ENCODE measurements around the gene TALDO1. TPM values are rescaled to one million over a fixed set of nuclear protein-coding genes. Genes with fewer than 3 reads are reported as not detected.

Gene TALDO1
- total RNA-seq, 1 donor from 2014 or later = 196 TPM

DNA sequence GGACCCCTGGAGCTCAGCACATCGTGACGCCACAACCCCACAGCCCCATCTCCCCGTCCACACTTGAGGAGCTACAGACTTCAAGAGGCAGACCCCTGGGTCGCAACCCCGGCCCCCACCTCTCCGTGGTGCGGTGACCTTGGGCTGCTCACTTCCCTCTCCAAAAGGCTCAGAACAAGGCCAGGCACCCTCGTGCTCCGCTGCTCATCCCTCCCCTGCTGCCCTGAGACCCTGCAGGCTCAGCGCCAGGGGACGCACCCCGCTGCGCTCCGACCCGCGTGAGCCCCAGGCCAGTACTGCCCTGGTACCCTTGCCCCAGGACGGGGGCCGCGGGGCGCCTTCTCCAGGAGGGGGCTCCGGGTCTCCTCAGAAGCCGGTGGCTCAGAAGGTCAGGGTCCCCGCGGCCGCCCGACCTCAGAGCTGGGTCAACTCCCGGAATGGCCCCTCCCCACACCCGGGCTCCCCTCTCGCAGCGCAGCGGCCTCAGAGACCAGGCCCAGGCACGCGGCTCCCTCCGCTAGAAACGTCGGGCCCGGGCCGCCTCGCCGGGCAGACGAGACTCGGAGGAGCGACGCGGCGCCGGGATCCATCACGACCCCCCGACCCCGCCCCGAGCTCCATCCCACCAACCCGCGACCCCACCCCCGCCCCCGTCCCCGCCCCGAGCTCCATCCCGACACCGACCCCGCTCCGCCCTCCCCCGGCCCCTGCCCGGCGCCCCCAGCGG, 29.5 kb downstream of the TALDO1 start:
- Histone ChIP-seq H3K27ac (peak overlapping the region; percentile 84), H3K27me3 (no peaks in the 10 kb centered on the region), H3K4me3 (peak overlapping the region; percentile 81), H3K36me3 (peaks cover 14% of the 10 kb centered on the region), H3K4me1 (peaks cover 23% of the 10 kb centered on the region), H3K9me3 (no peaks in the 10 kb centered on the region)
- intact Hi-C loops (cut with DNase I) = no loop called here
- DNase-seq = peak; percentile 74
- peak; percentile 40 for ATAC-seq
- TF ChIP-seq, protein P1, sequence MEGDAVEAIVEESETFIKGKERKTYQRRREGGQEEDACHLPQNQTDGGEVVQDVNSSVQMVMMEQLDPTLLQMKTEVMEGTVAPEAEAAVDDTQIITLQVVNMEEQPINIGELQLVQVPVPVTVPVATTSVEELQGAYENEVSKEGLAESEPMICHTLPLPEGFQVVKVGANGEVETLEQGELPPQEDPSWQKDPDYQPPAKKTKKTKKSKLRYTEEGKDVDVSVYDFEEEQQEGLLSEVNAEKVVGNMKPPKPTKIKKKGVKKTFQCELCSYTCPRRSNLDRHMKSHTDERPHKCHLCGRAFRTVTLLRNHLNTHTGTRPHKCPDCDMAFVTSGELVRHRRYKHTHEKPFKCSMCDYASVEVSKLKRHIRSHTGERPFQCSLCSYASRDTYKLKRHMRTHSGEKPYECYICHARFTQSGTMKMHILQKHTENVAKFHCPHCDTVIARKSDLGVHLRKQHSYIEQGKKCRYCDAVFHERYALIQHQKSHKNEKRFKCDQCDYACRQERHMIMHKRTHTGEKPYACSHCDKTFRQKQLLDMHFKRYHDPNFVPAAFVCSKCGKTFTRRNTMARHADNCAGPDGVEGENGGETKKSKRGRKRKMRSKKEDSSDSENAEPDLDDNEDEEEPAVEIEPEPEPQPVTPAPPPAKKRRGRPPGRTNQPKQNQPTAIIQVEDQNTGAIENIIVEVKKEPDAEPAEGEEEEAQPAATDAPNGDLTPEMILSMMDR (IDR thresholded peaks at IDR 0.05) = no peak

GRCh38 chr11:777288-778255, 30.3 kb downstream of the TALDO1 start, which contains the start of gene GATD1:
Gene GATD1 (minus strand): TSS chr11:777487. CDS start chr11:777462, 25 bp downstream.
- Histone ChIP-seq H3K4me1 (peaks cover 23% of the 10 kb centered on the region), H3K9me3 (no peaks in the 10 kb centered on the region), H3K27ac (peak within 1 kb of the TSS; percentile 84), H3K27me3 (no peaks in the 10 kb centered on the region), H3K4me3 (peak within 1 kb of the TSS; percentile 81), H3K36me3 (peaks cover 13% of the 10 kb centered on the region)
- ATAC-seq (peak; percentile 92), DNase-seq (peak; percentile 97)
- intact Hi-C loops (cut with DNase I) = no loop called here
- TF ChIP-seq, protein P1 (IDR thresholded peaks at IDR 0.05) = no peak

DNA sequence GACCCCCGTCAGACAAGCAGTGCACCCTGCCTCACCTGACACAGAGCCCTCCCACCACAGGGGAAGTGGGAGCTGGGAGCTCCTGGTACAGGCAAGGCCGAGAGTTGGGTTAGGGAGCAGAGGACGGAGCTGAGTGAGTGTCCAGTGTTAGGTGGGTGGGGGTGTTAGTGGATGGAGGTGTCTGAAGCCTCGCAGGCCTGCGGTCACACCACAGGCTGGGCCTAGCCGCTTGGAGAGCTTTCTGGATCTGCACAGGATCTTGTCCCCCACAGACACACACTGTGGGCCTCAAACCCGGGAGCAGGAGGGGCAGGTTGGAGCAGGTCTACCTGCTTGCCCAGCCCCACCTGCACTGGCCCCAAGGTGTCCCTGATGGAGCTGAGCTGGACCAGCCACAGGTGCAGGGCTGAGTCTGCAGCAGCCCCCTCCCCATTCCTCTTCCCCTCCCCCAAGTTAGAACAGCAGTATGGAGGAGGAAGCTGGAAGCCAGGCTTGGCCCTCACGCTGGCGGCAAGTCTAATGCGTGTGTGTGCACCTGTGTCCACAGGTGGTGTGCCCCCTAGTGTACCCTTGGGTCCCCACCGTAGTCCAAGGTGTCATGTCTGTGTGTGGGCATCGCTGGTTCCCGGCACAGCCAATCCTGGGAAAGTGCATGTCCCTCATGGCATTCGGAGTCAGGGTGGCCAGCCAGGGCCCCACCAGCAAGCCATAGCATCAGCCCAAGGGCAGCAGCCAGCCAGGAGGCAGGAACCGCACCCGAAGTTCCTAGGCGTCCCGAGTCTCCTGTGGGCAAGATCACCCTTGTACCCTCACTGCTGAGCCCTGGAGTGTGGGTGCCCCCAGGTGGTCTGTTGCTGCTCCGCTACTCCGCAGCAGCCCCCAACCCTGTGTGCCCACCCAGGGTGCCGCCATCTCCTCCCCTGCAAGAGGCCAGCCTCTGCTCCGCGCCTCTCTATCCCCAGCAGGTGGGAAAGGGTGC, 32.0 kb downstream of the TALDO1 start:
- no peak for ATAC-seq
- H3K4me3 ChIP-seq = no peak overlapping the region
- no peaks in the 10 kb centered on the region for H3K27me3 ChIP-seq
- H3K27ac ChIP-seq = no peak overlapping the region
- H3K4me1 ChIP-seq = peaks cover 23% of the 10 kb centered on the region
- H3K36me3 ChIP-seq = no peaks in the 10 kb centered on the region
- intact Hi-C loops (cut with DNase I) = no loop called here
- no peaks in the 10 kb centered on the region for H3K9me3 ChIP-seq
- DNase-seq = peak; percentile 63
- TF ChIP-seq, protein P1 (IDR thresholded peaks at IDR 0.05) = no peak

DNA sequence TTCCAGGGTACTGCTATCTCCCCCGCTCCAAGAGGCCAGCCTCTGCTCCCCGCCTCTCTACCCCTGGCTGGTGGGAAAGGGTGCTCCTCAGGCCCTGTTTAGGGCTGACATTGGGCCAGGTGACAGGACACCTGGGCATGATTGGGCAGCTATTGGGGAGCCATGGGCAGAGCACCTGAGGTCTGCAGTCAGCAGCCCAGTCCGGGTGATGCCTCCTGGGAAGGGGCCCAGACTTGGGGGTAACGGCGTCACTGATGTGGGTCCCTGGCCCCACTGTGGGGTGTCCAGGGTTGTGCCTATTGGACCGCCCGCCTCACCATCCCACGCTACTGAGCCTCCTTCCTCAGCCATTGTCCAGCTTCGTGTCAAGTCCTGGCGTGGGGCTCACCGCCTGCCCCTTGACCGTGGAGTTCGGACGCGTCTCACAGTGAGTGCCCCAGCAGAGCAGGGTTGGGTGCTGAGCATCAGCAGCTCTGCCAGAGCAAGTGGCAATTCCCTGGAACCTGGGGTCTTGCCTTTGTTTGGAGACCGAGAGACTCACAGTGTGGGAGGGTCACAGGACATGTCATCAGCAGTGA, 32.8 kb downstream of the TALDO1 start:
- Histone ChIP-seq H3K9me3 (no peaks in the 10 kb centered on the region), H3K36me3 (no peaks in the 10 kb centered on the region), H3K27me3 (no peaks in the 10 kb centered on the region), H3K4me3 (no peak overlapping the region), H3K4me1 (peaks cover 22% of the 10 kb centered on the region), H3K27ac (no peak overlapping the region)
- no peak for DNase-seq
- intact Hi-C loops (cut with DNase I) = no loop called here
- ATAC-seq = no peak
- TF ChIP-seq, protein P1 (IDR thresholded peaks at IDR 0.05) = no peak
